ENCODE results near the gene BPIFB6.

The BPIFB6 gene

GRCh38 chr20:33000802-33001466 lies 30.5 kb upstream of the BPIFB6 start:
- DNase-seq (ENCODE audit: low read depth) = no peak

GRCh38 chr20:33002087-33002808 lies 29.2 kb upstream of the BPIFB6 start:
- DNase-seq (ENCODE audit: low read depth) = no peak

GRCh38 chr20:33004141-33004751 lies 27.2 kb upstream of the BPIFB6 start, which contains the start of gene SUN5:
Gene SUN5 (minus strand): TSS chr20:33004433. CDS start chr20:33004340, 93 bp downstream.
- no peak for DNase-seq (ENCODE audit: low read depth)

GRCh38 chr20:33005132-33005566 lies 26.3 kb upstream of the BPIFB6 start:
- DNase-seq (ENCODE audit: low read depth) = no peak

DNA sequence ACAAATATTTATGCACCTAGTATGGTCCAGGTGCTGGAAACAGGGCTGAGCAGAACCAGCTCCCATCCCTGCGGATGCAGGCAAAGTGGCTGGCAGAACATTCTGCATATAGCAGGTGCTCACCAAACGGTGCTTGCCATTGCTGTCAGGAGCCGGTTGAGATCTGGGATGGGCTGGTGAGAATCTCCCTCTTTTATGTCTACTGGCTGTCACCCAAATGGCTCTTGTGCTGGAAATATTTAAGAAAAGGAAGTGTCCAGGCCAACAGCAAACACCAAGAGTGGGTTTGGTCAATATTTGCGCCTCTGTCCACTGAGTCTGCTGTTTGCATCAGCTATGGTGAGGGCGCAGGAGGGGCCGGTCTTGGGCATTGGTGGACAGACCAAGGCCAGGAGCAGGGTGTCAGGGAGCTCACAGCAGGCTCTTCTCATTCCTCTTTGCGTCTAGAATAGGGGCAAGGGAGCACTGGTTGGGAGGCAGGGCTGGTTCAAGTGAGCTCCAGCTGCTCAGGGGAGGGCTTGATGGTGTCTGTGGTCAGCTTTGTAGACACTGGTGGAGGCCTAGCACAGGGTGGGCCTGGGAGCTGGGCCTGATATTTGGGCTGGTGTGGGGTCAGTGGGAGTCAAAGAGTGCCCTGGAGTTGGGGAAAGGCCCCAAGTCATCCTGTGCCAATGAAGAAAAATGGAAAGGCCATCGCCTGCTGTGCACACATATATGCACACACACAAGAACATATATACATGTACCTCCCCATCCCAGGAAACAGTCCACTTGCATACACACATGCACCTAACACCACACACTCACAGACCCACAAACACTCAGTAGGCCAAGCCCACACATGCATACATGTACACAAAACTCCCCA lies 25.3 kb upstream of the BPIFB6 start:
- no peak for DNase-seq (ENCODE audit: low read depth)

GRCh38 chr20:33006776-33007375 lies 24.6 kb upstream of the BPIFB6 start:
- DNase-seq (ENCODE audit: low read depth) = no peak

- no peak for DNase-seq (ENCODE audit: low read depth)
These were observed 23.8 kb upstream of the BPIFB6 start, which contains the start of gene BPIFB2 for GRCh38 chr20:33007376-33008335. Gene BPIFB2 (plus strand): TSS chr20:33007704. CDS start chr20:33008575, 871 bp downstream.

GRCh38 chr20:33008336-33009213 lies 22.9 kb upstream of the BPIFB6 start:
- DNase-seq (ENCODE audit: low read depth) = no peak

GRCh38 chr20:33009214-33010132 lies 22.0 kb upstream of the BPIFB6 start:
- DNase-seq (ENCODE audit: low read depth) = no peak

GRCh38 chr20:33010133-33010504 lies 21.3 kb upstream of the BPIFB6 start:
- DNase-seq (ENCODE audit: low read depth) = no peak

DNA sequence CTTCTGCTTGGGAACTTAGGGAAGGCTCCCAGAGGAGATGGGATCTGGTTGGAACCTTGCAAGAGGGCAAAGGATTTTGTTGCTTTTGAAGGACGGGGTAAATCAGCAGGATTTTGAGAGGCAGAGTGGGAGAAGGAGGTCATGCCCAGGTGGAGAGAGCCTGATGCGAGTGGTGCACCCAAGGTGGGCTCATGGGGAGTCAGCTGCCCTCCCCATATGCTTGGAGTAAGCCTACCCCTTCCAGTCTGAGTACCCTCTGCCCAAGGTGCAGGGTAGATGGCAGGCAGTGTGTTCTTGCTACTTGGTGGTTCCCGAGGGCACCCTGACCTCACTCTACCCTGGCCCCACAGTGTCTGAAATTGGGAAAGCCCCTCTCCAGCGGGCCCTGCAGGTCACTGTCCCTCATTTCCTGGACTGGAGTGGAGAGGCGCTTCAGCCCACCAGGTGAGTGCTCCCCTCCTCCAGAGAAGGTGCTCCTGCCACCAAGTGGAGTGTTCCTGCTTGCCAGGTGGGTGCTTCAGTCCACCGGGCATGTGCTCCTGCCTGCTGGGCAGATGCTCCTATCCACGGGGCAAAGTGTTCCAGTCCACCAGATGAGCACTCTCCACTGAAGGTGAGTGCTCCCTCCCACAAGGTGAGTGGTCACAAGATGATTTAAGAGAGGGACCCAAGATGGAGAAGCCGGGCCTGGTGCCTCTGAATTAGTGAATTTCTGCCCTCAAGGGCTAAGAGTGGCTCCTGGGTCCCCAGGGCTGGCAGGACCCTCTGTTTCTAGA lies 20.6 kb upstream of the BPIFB6 start:
- DNase-seq (ENCODE audit: low read depth) = no peak

GRCh38 chr20:33012327-33013189 lies 18.9 kb upstream of the BPIFB6 start:
- DNase-seq (ENCODE audit: low read depth) = no peak

GRCh38 chr20:33013701-33014326 lies 17.6 kb upstream of the BPIFB6 start:
- no peak for DNase-seq (ENCODE audit: low read depth)

DNA sequence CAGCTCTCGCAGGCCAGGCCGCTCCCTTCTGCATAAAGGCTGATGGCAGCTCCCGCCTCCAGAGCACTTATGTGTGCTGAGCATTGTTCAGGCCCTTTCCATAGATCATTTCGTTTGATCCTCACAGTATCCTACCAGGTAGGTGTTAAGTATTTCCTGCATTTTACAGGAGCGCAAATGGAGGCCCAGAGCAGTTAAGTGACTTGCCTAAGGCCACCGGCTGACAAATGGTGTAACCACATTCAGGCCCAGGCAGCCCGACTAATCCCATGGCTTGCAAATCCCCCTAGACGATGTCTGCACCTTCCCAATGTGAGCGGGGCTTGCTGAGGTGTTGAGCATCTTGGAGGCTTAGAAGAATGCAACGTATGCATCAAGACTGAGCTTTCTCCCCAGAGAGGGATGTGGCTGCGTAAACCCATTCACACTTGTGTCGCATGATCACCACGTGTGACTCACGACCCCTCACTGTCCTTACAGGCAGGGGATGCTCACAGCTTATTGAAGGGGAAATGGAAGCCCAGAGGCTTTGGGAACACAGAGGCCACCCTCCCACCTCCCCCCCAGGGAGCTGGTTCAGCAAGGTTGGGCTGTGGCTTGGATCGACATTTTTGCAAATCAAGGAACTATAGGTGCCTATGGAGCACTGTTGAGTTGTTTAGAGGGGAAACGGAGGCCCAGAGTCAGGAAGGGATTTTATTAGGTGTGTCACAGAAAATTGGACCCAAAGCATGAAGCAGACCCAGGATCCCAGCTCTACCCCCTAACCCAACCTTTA lies 16.9 kb upstream of the BPIFB6 start:
- no peak for DNase-seq (ENCODE audit: low read depth)

DNA sequence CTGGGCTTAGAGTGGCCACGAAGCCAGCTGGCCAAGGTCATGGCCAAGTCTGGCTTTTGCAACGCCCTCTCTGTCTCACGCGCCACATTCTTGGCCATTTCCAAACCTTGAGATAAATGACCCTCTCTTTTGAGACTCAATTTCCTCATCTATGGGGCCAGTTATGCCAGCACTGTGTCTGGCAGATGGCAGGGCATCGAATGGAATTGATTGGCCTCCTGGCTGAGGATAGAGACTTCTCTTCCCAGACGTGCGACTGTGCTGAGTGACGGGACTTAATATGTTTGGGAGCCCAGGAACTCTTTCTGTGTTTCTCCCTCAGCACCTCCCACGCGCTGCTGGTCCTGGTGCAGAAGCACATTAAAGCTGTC lies 16.3 kb upstream of the BPIFB6 start:
- DNase-seq (ENCODE audit: low read depth) = no peak
